ENCODE measurements around the gene IRF5. TPM values are rescaled to one million over a fixed set of nuclear protein-coding genes. Genes with fewer than 3 reads are reported as not detected.
A peak's percentile ranks its signal among the peaks of the same experiment; 100 is the strongest.
"Not testable (repeated sequence)": the region's sequence is repeated elsewhere in the genome, so short reads cannot be mapped to it uniquely, and the experiment has no call there.

Gene IRF5
- polyA plus RNA-seq, 12 donors = 1.4 to 9.5 (median 2.0) TPM; not detected in 1

DNA sequence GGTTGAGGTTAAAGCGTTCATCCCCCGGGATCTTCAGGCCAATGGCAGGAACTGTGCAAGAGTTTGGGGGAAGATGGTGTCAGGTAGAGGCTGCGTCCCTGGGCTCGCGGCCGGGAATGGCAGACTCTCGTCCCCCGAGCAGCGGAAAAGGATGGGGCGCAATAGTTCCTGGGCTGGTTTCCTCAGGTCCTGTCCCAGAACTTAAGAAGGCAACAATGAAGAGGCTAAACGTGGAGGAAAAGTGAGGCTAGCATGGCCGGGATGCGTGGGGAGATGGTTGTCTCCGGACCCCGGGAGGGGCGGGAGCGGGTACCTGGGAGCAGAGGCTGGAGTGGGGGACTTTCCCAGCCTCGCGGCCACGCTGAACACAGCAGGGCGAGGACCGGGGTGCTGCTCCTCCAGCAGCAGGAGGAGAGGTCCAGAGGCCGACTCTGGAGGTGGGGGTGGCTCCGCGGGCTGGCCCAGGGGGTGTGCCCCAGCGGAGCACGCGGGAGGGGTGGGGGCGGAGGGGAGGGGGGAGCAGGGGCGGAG, 882 bp downstream of the IRF5 start:
- no peak for DNase-seq

DNA sequence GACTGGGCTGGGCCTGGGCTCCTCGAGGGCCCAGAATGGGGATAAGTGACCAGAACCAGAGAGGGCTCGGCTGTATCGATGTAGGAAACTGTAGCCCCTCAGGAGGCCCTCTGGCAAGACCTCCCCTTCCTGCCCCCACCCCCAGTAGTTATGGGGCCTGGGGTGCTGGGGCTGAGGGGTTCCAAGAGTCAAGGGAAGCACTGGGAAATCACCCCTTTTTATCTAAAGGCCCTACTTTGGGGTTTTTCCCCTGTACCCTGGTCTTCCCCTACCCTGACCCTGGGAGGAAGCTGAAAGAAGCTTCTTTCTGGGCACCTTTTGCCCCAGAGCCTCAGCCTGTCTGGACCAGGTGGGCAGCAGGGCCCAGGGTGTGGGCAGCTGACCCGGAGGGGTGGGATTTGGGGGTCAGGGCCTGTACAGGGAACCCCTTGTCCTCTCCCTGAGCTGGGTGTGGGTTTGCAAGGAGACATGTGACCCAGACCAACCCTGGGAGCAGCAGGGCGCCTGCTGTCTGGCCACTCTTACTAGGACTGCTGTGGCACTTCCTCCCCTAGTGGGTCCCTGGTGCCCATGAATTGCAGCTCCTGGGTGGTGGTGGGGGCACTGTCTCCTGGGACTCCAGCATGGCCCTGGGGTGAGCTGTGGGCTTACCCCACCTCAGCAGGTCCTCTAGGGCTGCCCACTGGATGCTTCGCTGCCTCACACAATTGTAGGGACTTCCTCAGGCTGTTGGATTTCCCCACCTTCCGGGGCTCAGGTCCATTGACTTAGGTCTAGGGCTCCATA, 1.5 kb downstream of the IRF5 start:
- no peak for DNase-seq

DNA sequence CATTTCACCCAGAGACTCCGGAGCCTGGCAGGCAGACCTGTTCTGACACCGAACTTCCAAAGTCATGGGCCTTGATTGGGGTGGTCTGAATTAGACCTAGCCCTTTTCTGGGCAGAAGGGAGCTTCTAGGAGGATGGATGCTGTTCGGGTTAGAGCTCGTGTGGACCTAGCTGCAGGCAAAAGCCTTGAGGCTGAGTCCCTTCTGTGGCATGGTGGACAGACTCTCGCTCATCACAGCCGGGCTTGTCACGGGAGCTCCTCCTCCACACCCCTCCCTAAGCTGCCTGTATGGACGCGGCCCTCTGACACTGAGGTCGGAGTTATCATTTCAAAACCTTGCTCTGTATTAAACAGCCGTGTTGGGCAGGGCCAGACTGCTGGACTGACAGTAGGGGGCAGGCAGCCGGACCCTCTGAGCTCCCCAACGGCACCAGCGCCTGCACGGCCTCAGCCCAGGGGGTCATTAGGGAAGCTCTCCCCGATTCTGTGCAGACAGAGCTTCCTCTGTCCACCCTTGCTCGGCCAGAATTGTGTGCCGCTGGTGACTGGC, 2.2 kb downstream of the IRF5 start:
- DNase-seq = no peak

DNA sequence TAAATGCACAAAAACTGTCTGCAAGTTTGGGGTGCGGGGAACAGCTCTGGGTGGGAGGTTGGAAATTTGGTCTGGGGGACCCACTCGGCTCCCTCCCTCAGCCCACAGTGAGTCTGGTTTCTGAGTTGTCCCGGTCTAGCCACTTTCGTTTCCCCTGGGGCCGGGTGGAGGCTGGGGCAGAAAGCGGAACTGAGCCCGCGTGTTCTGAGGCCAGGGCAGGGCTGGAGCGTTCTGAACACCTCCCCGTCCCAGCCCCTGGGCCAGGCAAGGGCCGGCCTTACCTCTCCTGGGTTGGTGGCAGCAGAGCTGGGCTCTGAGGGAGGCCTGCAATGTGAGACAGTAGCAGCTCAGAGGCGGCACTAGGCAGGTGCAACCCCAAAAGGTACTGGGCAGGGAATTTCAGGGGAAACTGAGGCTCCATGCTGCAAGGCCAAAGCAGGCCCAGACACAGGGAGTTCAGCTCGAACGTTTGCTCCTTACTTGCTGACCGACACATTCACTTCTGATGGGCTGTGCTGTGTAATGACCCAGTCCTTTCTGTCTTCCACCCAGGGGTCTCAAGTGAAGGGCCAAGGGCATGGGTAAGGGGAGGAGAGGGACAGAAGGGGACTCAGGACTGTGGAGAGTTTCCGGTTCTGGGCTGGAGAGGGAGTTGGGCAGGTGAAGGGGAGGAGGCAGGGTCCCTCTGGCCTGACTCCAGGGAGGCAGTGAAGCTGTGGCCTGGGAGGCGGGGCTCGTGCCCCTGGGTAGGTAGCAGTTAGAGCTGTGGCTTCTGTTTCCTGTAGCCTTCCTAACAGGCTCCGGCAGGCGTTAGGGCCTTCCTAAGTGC, 3.0 kb downstream of the IRF5 start:
- no peak for DNase-seq

DNA sequence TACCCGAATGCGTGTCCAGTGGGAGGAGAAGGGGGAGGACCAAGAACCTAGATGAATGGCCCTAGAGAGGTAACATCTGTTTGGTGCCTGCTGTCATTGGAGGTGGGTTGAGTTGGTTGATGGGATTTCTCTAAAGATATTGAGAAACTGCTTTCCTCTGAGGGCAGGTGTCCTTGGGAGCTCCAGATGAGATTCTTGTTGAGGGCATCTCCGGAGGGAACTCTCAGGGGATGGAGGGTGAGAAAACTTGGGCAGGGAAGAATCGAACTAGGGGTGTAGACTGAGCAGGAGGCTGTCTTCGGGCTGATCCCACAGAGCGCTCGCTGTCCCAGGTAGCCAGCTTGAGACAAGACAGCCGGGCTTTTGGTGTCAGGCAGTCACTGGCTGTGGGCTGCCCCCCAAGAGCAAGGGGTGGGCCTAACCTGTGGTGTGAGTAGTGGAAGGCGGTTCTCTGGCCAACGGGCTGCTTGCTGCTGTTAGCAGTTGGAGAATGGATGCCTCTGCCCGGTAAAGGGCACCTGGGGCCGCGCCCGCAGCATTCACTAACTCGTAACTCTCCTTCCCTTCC, 3.7 kb downstream of the IRF5 start:
- no peak for DNase-seq

DNA sequence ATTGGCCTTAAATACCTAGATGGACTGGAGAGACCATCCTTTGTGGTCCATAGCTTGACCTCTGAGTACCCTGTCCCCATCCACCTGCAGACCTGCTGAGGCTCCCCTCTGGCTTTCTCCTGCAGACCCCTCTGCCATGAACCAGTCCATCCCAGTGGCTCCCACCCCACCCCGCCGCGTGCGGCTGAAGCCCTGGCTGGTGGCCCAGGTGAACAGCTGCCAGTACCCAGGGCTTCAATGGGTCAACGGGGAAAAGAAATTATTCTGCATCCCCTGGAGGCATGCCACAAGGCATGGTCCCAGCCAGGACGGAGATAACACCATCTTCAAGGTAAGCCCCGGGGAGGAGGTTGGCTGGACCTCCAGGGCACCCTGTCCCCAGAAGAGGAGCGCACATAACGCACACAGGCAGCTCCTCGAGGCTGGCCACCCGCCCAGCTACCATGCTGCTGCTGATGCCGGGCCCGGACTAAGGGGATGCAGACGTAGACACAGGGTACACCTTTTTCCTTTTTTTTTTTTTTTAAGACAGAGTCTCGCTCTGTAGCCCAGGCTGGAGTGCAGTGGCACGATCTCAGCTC, 4.3 kb downstream of the IRF5 start:
- no peak for DNase-seq

DNA sequence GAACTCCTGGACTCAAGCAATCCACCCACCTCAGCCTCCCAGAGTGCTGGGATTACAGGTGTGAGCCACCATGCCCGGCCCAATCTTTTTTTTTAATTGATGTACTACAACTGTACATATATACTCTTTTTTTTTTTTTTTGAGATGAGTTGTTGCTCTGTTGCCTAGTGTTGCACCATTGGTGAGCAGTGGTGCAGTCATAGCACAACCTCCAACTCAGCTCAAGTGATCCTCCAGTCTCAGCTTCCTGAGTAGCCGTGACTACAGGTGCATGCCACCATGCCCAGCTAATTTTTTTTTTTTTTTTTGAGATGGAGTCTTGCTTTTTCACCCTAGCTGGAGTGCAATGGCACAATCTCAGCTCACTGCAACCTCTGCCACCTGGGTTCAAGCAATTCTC, 5.5 kb downstream of the IRF5 start:
- DNase-seq = not testable (repeated sequence)

DNA sequence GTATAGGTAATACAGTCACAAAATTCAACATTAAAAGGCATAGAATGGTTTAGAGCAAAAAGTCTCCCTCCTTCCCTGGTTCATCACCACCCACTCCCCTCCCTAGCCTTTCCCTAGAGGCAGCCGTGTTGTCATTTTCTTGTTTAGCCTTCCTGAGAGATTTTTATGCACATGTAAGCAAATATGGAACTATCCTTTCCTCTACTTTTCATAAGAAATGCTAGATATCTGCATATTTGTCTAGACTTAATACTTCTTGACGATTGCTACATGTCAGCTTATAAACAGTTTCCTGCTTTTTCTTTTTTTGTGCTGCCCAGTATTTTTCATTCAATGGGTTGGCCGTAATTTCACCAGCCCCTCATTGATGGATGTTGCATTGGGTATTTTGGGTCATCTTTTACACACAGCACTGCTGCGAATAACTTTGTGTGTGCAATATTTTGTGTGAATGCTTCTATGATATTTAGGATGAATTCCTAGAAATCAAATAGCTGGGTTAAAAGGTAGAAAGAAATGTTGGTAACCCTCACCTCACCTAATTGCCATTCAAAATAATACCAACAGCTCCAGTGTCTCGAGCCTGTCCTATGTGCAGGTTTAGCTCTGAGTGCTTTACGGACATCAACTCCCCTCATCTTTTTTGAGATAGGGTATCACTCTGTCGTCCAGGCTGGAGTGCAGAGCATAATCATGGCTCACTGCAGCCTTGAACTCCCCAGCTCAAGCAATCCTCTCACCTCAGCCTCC, 6.9 kb downstream of the IRF5 start:
- DNase-seq = no peak

DNA sequence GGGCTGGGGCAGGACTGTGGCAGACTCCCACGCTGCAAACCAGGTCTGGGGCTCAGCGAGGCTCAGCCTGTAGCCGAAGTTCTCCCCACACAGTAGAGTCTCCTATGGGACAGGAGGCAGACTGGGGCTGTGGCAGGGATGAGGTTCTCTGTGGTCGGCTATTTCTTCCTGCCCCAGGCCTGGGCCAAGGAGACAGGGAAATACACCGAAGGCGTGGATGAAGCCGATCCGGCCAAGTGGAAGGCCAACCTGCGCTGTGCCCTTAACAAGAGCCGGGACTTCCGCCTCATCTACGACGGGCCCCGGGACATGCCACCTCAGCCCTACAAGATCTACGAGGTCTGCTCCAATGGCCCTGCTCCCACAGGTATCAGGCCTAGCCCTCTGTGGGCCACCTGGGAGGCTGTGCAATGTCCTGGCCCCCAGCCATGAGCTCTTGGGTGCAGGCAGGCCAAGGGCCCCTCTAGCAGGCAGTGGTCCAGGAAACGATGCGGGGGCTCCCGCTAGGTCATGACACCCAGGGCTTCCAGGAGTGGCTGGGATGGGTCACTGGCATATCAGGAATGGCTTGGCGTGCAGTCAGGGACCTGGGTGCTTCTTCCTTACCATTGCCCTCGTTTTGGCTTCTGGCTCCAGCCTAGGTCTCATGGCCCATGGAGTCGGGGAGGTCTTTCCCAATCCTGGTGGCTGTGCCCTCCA, 8.1 kb downstream of the IRF5 start:
- no peak for DNase-seq

DNA sequence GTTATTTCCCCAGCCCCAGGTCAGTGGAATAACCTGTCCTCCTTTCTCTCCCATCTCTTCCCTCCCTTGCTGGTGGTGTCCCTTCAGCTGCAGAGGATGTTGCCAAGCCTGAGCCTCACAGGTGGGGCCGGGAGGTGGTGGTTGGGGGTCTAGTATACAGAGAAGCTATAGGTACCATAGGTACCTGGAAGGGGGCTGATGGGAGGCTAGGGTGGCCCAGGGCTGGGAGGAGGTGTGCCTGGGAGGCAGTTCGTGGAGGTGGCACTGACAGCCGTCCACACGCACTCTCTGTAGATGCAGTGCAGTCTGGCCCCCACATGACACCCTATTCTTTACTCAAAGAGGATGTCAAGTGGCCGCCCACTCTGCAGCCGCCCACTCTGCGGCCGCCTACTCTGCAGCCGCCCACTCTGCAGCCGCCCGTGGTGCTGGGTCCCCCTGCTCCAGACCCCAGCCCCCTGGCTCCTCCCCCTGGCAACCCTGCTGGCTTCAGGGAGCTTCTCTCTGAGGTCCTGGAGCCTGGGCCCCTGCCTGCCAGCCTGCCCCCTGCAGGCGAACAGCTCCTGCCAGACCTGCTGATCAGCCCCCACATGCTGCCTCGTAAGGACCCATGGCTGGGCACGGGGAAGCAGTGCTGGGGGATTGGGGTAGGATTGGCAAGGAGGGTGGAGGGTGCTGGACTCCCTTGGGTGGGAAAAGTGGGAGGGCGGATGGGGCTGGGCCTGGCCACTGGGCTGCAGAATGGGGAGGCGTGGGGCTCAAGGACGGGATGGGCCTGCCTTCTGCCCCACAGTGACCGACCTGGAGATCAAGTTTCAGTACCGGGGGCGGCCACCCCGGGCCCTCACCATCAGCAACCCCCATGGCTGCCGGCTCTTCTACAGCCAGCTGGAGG, 9.5 kb downstream of the IRF5 start:
- no peak for DNase-seq

DNA sequence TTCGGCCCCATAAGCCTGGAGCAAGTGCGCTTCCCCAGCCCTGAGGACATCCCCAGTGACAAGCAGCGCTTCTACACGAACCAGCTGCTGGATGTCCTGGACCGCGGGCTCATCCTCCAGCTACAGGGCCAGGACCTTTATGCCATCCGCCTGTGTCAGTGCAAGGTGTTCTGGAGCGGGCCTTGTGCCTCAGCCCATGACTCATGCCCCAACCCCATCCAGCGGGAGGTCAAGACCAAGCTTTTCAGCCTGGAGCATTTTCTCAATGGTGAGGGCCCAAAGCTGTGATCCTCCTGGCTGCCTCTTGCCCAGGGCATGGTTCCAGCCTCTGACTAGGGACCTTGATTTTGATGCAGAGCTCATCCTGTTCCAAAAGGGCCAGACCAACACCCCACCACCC, 10.1 kb downstream of the IRF5 start:
- no peak for DNase-seq

DNA sequence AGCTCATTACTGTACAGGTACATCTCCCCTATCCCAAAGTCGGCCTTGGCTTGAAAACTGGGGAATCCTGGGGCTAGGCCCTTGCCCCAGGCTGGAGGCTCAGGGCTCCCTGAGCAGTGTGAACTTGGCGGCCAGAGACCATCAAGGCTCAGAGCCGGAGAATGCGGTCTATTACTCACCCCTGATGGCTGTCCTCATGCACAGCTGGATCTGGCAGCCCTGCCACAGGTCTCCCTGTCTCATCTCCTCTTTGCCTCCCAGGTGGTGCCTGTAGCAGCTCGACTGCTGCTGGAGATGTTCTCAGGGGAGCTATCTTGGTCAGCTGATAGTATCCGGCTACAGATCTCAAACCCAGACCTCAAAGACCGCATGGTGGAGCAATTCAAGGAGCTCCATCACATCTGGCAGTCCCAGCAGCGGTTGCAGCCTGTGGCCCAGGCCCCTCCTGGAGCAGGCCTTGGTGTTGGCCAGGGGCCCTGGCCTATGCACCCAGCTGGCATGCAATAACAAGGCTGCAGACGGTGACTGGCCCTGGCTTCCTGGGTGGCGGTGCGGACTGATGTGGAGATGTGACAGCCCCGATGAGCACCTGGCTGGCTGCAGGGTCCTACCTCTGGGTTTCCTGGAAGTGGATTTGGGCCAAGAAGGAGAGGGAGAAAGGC, 10.7 kb downstream of the IRF5 start:
- DNase-seq = no peak

DNA sequence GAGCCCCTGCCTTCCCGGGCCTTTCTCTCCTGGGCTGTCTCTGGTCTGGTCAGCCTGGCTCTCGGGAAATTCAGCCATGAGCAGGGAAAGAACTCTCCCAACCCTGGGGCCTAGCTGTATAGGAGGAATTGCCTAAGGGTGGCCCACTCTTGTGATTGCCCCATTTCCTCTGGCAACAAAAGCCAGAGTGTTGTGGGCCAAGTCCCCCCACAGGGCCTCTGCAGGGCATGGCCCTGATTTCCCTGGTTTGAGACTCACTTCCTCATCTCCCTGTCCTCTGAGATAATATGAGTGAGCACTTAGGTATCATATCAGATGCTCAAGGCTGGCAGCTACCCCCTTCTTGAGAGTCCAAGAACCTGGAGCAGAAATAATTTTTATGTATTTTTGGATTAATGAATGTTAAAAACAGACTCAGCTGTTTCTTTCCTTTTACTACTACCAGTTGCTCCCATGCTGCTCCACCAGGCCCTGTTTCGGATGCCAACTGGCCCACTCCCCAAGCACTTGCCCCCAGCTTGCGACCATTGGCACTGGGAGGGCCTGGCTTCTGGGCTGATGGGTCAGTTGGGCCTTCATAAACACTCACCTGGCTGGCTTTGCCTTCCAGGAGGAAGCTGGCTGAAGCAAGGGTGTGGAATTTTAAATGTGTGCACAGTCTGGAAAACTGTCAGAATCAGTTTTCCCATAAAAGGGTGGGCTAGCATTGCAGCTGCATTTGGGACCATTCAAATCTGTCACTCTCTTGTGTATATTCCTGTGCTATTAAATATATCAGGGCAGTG, 11.4 kb downstream of the IRF5 start:
- DNase-seq = no peak

DNA sequence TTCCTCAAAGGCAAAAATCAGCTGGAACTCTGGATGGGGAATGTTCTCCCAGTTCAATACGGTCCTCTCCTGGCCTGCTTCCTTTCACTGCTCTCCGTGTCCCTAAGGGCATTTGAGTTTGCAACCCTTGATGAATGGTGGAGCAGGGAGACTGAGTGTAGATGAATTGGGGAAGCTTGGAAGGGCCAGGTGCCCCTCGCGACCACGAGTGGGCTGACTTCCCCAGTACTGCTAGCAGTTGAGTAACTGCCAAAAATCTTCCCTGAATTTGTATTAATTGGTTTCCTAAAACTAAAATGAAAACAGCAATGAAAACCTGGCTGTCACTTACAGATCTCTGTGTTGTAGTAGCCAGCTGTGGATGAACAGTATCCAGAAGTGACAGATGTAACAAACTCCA, 13.6 kb downstream of the IRF5 start:
- no peak for DNase-seq

DNA sequence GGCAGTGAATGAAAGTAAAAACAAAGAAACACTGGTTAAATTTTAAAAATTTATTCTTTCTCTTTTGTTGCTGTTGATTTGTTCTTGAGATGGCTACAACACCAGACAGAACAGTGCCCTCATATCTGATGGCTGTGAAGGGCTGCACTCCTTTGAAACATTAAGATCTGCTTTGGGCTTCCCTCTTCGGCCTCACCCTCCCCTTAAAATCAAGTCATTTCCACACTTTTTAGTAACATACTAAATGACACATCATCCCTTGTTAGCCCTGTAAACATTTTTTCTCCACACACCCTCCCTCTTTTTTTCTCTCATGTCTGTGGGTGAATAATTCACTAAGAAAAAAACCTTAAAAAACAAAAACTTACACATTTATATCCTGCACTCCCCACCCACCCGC, 16.4 kb downstream of the IRF5 start:
- DNase-seq = no peak

DNA sequence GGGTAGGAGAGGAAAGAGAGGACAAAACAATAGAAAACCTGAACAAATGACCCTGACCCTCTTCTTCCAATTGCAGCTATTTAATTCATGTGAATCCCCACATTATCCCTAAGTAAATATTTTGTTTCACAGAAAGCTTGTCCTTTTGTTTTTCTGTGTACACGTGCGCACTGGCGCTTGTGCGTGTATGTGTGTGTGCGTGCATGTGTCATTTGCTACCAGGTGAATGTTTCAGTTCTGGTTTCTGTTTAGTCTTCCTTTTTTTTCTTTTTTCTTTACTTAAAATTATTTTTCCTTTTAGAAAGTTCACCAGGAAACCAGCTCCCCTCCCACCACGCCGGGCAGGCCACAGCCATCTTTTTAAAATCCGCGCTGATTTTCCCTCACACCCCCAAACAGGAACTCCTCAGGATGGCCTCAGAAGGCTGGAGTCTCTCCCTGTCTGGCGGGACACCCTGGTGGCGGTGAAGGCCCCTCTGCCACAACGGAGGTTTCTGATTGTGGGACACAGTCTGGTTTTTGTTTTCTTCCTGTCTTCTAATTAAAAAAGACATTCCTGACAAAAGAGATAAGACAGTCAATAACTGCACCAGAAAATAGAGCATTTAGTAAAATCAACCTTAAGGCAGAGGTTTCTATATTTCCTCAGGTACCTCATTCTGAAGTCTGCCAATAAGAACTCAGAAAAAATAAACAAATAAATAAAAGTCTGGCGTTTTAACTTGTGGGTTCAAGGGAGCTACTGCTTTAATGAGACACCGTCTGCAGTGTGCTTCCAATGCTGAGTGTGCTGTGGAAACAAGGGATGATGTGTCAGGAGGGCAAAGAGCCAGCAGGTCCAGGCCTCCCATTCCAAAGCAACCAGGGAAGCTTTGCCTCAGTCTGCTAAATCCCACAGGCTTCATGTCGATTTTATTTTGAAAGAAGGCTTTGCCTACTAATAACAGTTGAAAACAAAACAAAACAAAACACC, 17.4 kb downstream of the IRF5 start:
- peak; percentile 52 for DNase-seq

DNA sequence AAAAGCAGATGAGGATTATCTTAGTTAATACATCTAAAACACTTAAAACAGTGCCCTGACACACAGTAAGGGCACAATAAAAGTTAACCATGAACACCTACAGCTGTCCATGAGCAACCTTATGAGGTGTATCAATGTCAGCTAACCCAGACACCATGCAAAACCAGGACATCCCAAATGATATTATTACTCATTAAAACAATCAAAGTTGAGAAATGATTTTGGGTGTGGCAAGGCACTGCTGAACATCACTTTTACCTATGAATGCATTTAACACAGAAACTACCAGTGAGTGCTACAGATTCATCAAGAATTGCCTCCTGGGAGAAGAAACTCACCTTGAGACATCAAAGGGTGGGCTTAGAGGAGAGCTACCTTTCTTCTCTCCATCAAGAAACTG, 18.3 kb downstream of the IRF5 start:
- no peak for DNase-seq

Data from muscle of arm (tissue), 12 donors.